Smooth muscle cell (in vitro differentiated cells): ENCODE results near the gene FRMD5. TPM values are rescaled to one million over a fixed set of nuclear protein-coding genes. Genes with fewer than 3 reads are reported as not detected.

Experiments
- DNase-seq: peaks from one replicate; lab custom pipeline; 2025; ENCODE audit not compliant: unreplicated experiment; lab: John Stamatoyannopoulos, UW
- H2AFZ ChIP-seq: fragments of 200-600 bp; sonication (generic); 2 replicates; pipeline ENCODE4 v1.6.0; 2016; ENCODE audit warnings: antibody characterized with exemption, low read depth, mild to moderate bottlenecking
- H3F3A ChIP-seq: fragments of 200-600 bp; sonication (generic); 2 replicates; pipeline ENCODE4 v1.6.0; 2017; ENCODE audit warnings: antibody characterized with exemption, low read depth
- H3K27ac ChIP-seq: fragments of 200-600 bp; sonication (generic); 2 replicates; pipeline ENCODE4 v1.5.1; 2016; ENCODE audit warnings: low read depth, mild to moderate bottlenecking
- H3K27me3 ChIP-seq: fragments of 200-600 bp; sonication (generic); 2 replicates; pipeline ENCODE4 v1.6.1; 2016; ENCODE audit warnings: low read depth, mild to moderate bottlenecking
- H3K36me3 ChIP-seq: fragments of 200-600 bp; sonication (generic); 2 replicates; pipeline ENCODE4 v1.5.1; 2016; ENCODE audit warnings: low read depth
- H3K4me1 ChIP-seq: fragments of 200-600 bp; sonication (generic); 2 replicates; pipeline ENCODE4 v1.5.1; 2016; ENCODE audit warnings: low read depth
- H3K4me2 ChIP-seq: fragments of 200-600 bp; sonication (generic); 2 replicates; pipeline ENCODE4 v1.6.0; 2016; ENCODE audit warnings: mild to moderate bottlenecking
- H3K4me3 ChIP-seq: fragments of 200-600 bp; sonication (generic); 2 replicates; pipeline ENCODE4 v1.5.1; 2016; ENCODE audit warnings: mild to moderate bottlenecking
- H3K79me2 ChIP-seq: fragments of 200-600 bp; sonication (generic); 2 replicates; pipeline ENCODE4 v1.6.0; 2016; ENCODE audit warnings: low read depth, mild to moderate bottlenecking
- H3K9ac ChIP-seq: fragments of 200-600 bp; sonication (generic); 2 replicates; pipeline ENCODE4 v1.6.0; 2016; ENCODE audit warnings: low read depth
- H3K9me3 ChIP-seq: fragments of 200-600 bp; sonication (generic); replicated peaks from 2 replicates; pipeline ENCODE4 v1.5.1; 2016; ENCODE audit warnings: low read depth
- H4K20me1 ChIP-seq: fragments of 200-600 bp; sonication (generic); 2 replicates; pipeline ENCODE4 v1.6.0; 2016; ENCODE audit warnings: low read depth
- CTCF ChIP-seq: fragments of 200-600 bp; sonication (generic); IDR thresholded peaks from 2 replicates; pipeline ENCODE4 v1.5.1; 2017; ENCODE audit warnings: borderline replicate concordance, mild to moderate bottlenecking, antibody characterized with exemption; ENCODE audit not compliant: insufficient read depth, poor library complexity, severe bottlenecking
- WGBS: methylation state at CpG from one replicate; pipeline ENCODE4 v1.1.7; 2016; ENCODE audit warnings: low lambda C conversion rate; 5-methylcytosine and 5-hydroxymethylcytosine counted together
- polyA plus RNA-seq: library from polyadenylated mRNA; unstranded; fragments of >200 nt; fragmentation: Nextera tagmentation; extraction: Ambion mirVana; gene quantifications from 2 replicates; pipeline ENCODE4 v1.2.1, GENCODE V29; 2016
- total RNA-seq: library from RNA; depleted of rRNA; stranded (reverse); fragments of >200 nt; gene quantifications from 2 replicates; pipeline ENCODE4 v1.2.3, GENCODE V29; 2014

FRMD5 gene
- total and polyA plus RNA-seq, 2 experiments from 2014 or later, result 0.46 to 7.2 TPM

DNA sequence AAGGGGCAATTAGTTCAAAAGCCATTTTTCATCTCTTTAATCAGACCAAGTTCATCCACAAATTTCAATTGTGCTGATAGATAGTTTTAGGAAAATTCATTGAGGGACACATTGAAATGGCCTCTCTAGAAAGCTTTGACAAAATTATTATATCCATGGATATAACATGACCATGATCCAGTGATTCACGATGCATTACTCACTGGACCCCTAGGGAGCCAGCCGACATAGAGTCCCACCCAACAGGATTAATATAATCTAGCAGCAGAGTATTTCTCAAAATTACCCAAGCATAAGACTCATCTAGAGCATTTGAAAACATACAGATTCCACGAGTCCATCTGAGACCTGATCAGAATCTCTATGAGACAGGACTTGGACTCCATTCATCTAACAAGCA lies 100.3 kb downstream of the FRMD5 start:
- no peak overlapping the region for H3K27ac ChIP-seq
- no peak for DNase-seq
- TF ChIP-seq CTCF, result no peak

DNA sequence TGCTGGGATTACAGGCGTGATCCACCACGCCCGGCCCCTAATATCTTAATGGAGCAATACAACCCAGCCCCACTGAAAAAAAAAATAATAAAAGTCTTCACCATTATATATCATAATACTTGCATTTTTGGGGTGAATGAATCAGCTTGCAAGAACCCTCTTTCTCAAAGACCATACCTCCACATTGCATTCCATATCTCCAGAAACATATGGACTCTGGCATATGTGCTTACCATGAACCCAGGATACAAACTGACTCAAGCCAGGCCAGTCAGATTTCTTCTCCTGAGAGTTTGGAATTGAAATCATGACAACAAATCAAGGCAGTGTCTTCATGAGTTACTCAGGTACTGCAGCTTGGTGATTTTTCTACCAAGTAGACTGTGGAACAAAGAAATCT lies 101.2 kb downstream of the FRMD5 start:
- Histone ChIP-seq H3K4me3 (no peak overlapping the region), H3K27ac (no peak overlapping the region), H4K20me1 (no peaks in the 10 kb centered on the region), H2AFZ (no peak overlapping the region), H3F3A (no peaks in the 10 kb centered on the region), H3K79me2 (no peaks in the 10 kb centered on the region), H3K4me2 (no peak overlapping the region), H3K9me3 (no peaks in the 10 kb centered on the region), H3K36me3 (no peaks in the 10 kb centered on the region), H3K4me1 (peaks cover 5% of the 10 kb centered on the region), H3K27me3 (no peaks in the 10 kb centered on the region), H3K9ac (no peak overlapping the region)
- no peak for TF ChIP-seq CTCF
- no peak for DNase-seq
- 92% methylated on average over 3 of the region's 3 CpGs for WGBS

More for the DNA sequence above, 100.3 kb downstream of the FRMD5 start:
- 78% methylated on average over 3 of the region's 3 CpGs for WGBS
- H3K4me2 ChIP-seq, result no peak overlapping the region
- H3F3A ChIP-seq, result no peaks in the 10 kb centered on the region
- H3K9ac ChIP-seq, result no peak overlapping the region
- no peaks in the 10 kb centered on the region for H3K79me2 ChIP-seq
- H3K9me3 ChIP-seq, result no peaks in the 10 kb centered on the region
- H4K20me1 ChIP-seq, result no peaks in the 10 kb centered on the region
- no peaks in the 10 kb centered on the region for H3K27me3 ChIP-seq
- peaks cover 5% of the 10 kb centered on the region for H3K4me1 ChIP-seq
- H3K4me3 ChIP-seq, result no peak overlapping the region
- H2AFZ ChIP-seq, result no peak overlapping the region
- H3K36me3 ChIP-seq, result no peaks in the 10 kb centered on the region

DNA sequence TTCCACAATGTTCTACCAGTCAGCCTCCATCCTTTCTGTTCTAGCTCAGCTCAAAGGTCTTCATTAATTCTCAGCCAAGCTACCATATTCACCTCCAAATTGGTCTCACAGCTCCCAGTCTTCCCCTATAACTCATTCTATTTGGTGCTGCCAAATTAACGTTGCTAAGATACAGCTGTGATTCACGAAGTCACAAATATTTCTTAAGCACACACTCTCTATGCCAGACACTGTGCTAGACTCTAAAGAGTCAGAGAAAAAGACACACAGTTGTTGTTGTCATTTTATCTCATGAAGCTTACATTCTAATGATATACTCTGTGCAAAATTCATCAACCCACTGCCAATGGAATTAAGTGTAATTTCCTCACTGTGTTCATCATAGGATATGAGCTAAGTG lies 102.8 kb downstream of the FRMD5 start:
- Histone ChIP-seq H2AFZ (no peak overlapping the region), H3K9ac (no peak overlapping the region), H3K4me1 (peaks cover 10% of the 10 kb centered on the region), H4K20me1 (no peaks in the 10 kb centered on the region), H3K27ac (no peak overlapping the region), H3K79me2 (no peaks in the 10 kb centered on the region), H3F3A (no peaks in the 10 kb centered on the region), H3K36me3 (no peaks in the 10 kb centered on the region), H3K27me3 (no peaks in the 10 kb centered on the region), H3K4me3 (no peak overlapping the region), H3K4me2 (no peak overlapping the region), H3K9me3 (no peaks in the 10 kb centered on the region)
- TF ChIP-seq CTCF, result no peak
- no peak for DNase-seq
- 65% methylated on average over 2 of the region's 2 CpGs for WGBS
